Measurements from ENCODE around the gene DOCK8. TPM values are rescaled to one million over a fixed set of nuclear protein-coding genes. Genes with fewer than 3 reads are reported as not detected.

The DOCK8 gene
- total and polyA plus RNA-seq, 10 of the 15 experiments (the other 5 are each of a cell fraction or from before 2014, with no cell fraction given), result 35.4 to 100 (median 44.7) TPM

DNA sequence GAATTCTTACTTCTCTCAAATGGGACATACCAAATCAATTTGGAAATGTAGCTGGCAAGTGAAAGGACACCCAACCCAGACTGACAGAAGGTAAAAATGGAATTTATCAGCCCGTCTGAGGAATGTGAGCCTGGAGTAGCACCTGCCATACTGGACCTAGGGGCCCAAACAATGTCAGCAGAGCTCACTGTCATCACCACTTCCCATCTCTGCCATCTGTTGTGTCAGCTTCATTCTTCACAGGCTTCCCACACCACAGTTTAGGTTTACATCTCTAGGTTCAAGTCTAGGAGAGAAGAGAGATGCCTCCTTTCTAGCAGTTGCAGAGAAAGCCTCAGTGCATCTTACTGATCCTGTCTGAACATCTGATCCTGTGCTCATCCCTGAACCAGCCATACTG lies 222.4 kb downstream of the DOCK8 start:
- Histone ChIP-seq H3K4me1 (ENCODE audit: control insufficient read depth, insufficient read depth, low read length) (no peaks in the 10 kb centered on the region), H3K9ac (ENCODE audit: control insufficient read depth, insufficient read depth, low read length) (no peak overlapping the region), H2AFZ (ENCODE audit: control insufficient read depth, low read depth, low read length) (no peak overlapping the region), H4K20me1 (ENCODE audit: control insufficient read depth, insufficient read depth) (no peaks in the 10 kb centered on the region), H3K27ac (ENCODE audit: control insufficient read depth, insufficient read depth) (no peak overlapping the region), H3K27me3 (replicated peaks in 1 of 2; ENCODE audit: control insufficient read depth in 2 of 2, insufficient read depth in 2 of 2, low read length in 1 of 2) (no peaks in the 10 kb centered on the region), H3K4me3 (no peak overlapping the region), H3K9me3 (replicated peaks; ENCODE audit: control insufficient read depth, insufficient read depth, low read length) (no peaks in the 10 kb centered on the region), H3K4me2 (ENCODE audit: control insufficient read depth, insufficient read depth) (no peak overlapping the region), H3K79me2 (ENCODE audit: control insufficient read depth, insufficient read depth, low read length) (no peaks in the 10 kb centered on the region), H3K36me3 (ENCODE audit: control insufficient read depth in 2 of 2, insufficient read depth in 2 of 2, low read length in 1 of 2) (peaks cover 13 to 60% of the 10 kb centered on the region in 2 experiments)
- ChIA-PET RAD21 (ENCODE audit: unreplicated experiment) (no interaction called here), CTCF (interaction anchor here (1.2 kb wide), 1 partner anchor 18 kb away, joined by 3 read pairs; no protein-coding TSS in a partner anchor), POLR2A (no interaction called here), SMC1A (ENCODE audit: uncharacterized antibody, unreplicated experiment) (no interaction called here)
- WGBS (ENCODE audit: insufficient coverage, insufficient replicate concordance, low lambda C conversion rate, missing lambda C conversion rate), result 100% methylated on average over 1 of the region's 1 CpG
- DNase-seq (ENCODE audit: low read depth, low spot score), result no peak
- intact Hi-C loops (cut with micrococcal nuclease; ENCODE audit: unreplicated experiment) (no loop called here), in situ Hi-C loops (cut with MboI) (no loop called here)
- TF ChIP-seq SMAD5 (IDR thresholded peaks at IDR 0.05; ENCODE audit: low read depth) (no peak), POLR2AphosphoS5 (IDR thresholded peaks at IDR 0.05; ENCODE audit: low read length) (no peak), EZH2 (IDR thresholded peaks at IDR 0.05; ENCODE audit: borderline replicate concordance, control insufficient read depth, low read depth, low read length) (no peak), MYB (IDR thresholded peaks at IDR 0.05; ENCODE audit: borderline replicate concordance, low read depth, low read length) (no peak), BACH1 (IDR thresholded peaks at IDR 0.05; ENCODE audit: borderline replicate concordance) (no peak), IKZF1 (conservative IDR thresholded peaks at IDR 0.05) (no peak), CHD4 (IDR thresholded peaks at IDR 0.05) (no peak), EED (IDR thresholded peaks at IDR 0.05; ENCODE audit: low read depth) (no peak), ZZZ3 (IDR thresholded peaks at IDR 0.05; ENCODE audit: control insufficient read depth, insufficient read length, low read depth) (no peak), CREB1 (IDR thresholded peaks at IDR 0.05; ENCODE audit: low read depth) (no peak), CREM (IDR thresholded peaks at IDR 0.05; ENCODE audit: low read depth) (no peak)
- TF ChIP-seq, protein P1, sequence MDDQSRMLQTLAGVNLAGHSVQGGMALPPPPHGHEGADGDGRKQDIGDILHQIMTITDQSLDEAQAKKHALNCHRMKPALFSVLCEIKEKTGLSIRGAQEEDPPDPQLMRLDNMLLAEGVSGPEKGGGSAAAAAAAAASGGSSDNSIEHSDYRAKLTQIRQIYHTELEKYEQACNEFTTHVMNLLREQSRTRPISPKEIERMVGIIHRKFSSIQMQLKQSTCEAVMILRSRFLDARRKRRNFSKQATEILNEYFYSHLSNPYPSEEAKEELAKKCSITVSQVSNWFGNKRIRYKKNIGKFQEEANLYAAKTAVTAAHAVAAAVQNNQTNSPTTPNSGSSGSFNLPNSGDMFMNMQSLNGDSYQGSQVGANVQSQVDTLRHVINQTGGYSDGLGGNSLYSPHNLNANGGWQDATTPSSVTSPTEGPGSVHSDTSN (IDR thresholded peaks at IDR 0.05; ENCODE audit: insufficient replicate concordance, low read depth, low read length), result no peak
- BruUV-seq (replicated peaks), result no TSS peak
- FAIRE-seq, result no peak
- ATAC-seq, result no peak

Data from GM12878 (cell line).